GM12865 (cell line): ENCODE measurements around the gene ABCA1.
A peak's percentile ranks its signal among the peaks of the same experiment; 100 is the strongest.

Experiments used
- DNase-seq: peaks from one replicate; pipeline ENCODE4 v3.0.0; 2010; ENCODE audit warnings: low read depth
- H3K4me3 ChIP-seq: 2 replicates; pipeline ENCODE4 v1.5.1; 2011; ENCODE audit warnings: mild to moderate bottlenecking, low read depth, low read length, control low read depth
- TF ChIP-seq, protein P1 (sequence below): IDR thresholded peaks from 2 replicates; pipeline ENCODE4 v1.5.1; 2011; ENCODE audit warnings: low read length, control low read depth, low read depth, inconsistent platforms; ENCODE audit not compliant: insufficient read depth; ENCODE audit errors: missing control alignments

Gene ABCA1

DNA sequence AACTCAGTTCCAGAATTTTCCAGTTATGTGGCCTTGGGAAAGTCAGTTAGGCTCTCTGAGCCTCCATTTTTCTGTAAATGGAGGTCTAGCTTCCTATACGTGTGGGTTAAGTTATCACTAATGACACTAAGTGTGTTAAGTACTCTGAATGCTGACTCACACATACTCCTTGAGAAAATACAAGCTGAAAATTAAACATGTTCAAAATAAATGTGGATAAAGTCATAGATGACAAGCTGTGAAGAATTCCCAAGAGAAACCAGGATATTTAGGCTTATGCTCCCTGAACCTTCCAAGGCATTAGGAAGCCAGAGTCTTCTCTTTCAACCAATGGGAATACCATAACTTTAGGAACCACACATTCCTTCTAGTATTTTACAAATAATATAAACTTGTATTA is 58.1 kb downstream of the ABCA1 start:
- H3K4me3 ChIP-seq = no peak overlapping the region
- TF ChIP-seq, protein P1, sequence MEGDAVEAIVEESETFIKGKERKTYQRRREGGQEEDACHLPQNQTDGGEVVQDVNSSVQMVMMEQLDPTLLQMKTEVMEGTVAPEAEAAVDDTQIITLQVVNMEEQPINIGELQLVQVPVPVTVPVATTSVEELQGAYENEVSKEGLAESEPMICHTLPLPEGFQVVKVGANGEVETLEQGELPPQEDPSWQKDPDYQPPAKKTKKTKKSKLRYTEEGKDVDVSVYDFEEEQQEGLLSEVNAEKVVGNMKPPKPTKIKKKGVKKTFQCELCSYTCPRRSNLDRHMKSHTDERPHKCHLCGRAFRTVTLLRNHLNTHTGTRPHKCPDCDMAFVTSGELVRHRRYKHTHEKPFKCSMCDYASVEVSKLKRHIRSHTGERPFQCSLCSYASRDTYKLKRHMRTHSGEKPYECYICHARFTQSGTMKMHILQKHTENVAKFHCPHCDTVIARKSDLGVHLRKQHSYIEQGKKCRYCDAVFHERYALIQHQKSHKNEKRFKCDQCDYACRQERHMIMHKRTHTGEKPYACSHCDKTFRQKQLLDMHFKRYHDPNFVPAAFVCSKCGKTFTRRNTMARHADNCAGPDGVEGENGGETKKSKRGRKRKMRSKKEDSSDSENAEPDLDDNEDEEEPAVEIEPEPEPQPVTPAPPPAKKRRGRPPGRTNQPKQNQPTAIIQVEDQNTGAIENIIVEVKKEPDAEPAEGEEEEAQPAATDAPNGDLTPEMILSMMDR = no peak
- DNase-seq = no peak

DNA sequence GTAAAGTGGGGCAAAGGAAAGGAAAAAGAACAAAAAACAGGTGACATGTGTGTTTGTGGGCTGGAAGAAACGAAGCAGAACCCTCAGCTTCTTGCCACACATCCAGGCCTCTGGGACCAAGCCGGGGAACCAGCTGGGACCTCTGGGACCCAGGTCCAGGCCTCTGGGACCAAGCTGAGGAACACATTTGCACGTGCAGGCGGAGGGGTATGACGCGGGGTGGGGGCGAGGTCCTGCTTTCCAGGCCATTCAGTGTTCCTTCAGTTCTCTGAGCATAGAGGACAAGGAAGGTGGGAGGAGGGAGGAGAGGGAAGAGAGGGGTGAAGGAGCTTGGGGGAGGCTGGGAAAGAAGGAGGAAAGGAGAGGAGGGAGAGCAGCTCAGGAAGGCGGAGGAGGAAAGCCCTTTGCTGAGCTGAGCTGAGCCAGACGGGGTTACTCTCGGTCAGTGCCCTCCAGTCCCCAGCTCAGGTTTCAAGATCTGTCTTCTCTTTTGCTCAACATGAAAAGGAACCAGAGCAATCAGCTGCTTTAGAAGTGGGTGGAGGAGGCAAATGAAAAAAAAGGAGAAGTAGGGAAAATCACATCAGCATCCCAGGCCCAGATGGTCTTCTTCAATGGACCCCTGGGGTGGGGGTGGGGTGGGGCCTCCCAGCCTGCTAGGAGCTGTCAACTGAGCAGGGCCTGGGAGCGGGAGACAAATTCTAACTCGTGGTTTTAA is 59.1 kb downstream of the ABCA1 start:
- TF ChIP-seq, protein P1 = no peak
- DNase-seq = peak; percentile 72
- no peak overlapping the region for H3K4me3 ChIP-seq

DNA sequence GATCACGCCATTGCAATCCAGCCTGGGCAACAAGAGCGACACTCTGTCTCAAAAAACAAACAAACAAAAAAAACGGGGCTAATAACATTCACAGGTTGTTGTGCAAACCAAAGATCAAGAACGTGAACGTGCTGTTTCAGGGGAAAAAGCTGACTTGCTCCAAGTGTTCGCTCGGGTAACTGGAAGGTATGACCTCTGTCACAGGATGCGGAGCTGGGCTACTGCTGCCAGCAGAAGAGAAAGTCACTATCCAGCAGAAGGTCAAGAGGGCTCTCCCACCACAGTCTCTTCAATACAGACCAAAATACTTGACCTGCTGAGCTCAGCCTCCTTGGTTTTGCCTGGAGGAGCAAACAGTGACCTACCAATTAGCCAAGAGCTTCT is 59.7 kb downstream of the ABCA1 start:
- TF ChIP-seq, protein P1 = no peak
- peak; percentile 2 for DNase-seq
- H3K4me3 ChIP-seq = no peak overlapping the region

DNA sequence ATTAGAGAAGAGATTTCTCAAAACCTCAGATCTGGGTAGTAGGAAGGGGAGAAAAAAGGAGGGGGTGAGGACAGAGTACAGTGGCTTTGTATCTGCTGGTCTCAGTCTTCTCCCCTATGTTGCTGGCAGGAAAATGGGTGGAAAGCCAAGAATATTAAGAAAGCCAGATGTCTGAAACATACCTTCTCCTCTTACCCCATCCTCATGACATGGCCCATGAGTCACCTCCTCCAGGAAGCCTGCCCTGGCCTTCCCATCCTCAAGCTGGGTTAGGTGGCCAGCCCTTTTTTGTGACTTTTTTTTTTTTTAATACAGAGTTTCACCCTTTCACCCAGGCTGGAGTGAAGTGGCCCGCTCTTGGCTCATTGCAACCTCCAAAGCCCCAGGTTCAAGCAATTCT is 61.8 kb downstream of the ABCA1 start:
- no peak overlapping the region for H3K4me3 ChIP-seq
- TF ChIP-seq, protein P1 = no peak
- DNase-seq = no peak

DNA sequence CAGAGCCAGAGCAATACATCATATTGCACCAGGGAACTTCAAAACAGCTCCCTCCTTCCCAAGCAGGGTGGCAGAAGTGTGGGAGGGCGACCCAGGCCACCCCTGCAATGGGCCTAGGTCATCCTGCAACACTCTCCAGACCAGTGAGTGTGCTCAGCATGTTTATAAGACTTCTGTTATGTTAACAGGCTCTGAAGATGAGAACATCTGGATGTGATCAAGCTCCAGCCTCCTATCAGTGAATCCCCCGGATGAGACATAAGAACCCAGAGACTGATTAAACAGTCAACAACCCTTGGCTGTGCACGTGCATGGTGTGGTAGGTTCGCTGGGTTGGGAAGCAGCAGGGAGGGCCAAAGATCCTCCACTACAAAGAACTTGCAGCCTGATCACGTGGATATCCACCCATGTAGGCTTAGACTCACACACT is 63.3 kb downstream of the ABCA1 start:
- TF ChIP-seq, protein P1 = no peak
- no peak overlapping the region for H3K4me3 ChIP-seq
- DNase-seq = no peak

DNA sequence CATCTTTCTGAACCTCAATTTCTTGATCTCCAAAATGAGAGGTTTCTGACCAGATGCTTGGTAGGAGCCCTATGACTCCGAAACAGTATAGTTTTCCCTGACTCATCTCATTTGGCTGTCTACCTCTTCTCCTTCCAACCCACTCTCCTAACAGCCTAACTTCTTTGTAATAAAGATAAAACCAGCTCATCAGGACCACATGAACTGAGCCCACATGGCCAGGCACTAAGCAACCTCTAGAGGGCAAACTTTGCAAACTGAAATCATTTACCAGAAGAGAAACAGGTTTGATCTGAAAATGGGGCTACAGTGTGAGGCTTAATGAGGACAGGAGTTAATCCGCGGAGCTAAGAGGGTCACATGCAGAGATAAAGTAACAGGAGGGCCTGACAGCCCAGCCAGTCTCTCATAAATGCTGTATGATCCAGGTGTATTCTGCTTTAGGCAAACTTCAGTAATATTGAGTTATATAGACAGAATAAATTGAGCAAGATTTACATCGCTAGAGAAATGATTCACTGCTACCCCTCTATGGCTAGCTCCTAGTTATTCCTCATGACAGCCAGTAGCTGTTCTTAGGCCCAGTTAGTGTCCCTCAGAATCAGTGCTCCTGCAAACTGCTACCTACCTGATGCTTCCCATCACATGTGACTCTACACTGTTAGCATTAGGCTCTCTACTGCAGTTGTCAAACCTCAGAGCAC is 64.6 kb downstream of the ABCA1 start:
- peak; percentile 74 for DNase-seq
- TF ChIP-seq, protein P1 = peak; percentile 71
- no peak overlapping the region for H3K4me3 ChIP-seq
